Uterus (tissue), 4 donors: ENCODE measurements around the gene TACR2. TPM values are rescaled to one million over a fixed set of nuclear protein-coding genes. Genes with fewer than 3 reads are reported as not detected.

Source experiments
- DNase-seq, 2 donors: peaks; one replicate each; pipeline ENCODE4 v3.0.0-alpha.2; 2019 to 2020
- H3K27ac ChIP-seq, 2 donors: fragments of 200-600 bp; sonication (generic); 1 replicate in 1 of 2; 2 replicates in 1 of 2; pipeline ENCODE4 v1.5.1; 2016 to 2018
- H3K27me3 ChIP-seq, 2 donors: fragments of 200-600 bp; sonication (generic); one replicate each; pipeline ENCODE4 v1.5.1; 2018 to 2019; ENCODE audit warnings: control low read depth in 1 of 2
- H3K36me3 ChIP-seq, 2 donors: fragments of 200-600 bp; sonication (generic); one replicate each; pipeline ENCODE4 v1.5.1; 2019; ENCODE audit warnings: control low read depth in 1 of 2
- H3K4me1 ChIP-seq, 2 donors: fragments of 200-600 bp; sonication (generic); one replicate each; pipeline ENCODE4 v1.5.1; 2018 to 2019; ENCODE audit warnings: control low read depth in 1 of 2
- H3K4me3 ChIP-seq, 2 donors: fragments of 200-600 bp; sonication (generic); 1 replicate in 1 of 2; 2 replicates in 1 of 2; pipeline ENCODE4 v1.5.1; 2018 to 2019; ENCODE audit warnings: mild to moderate bottlenecking in 1 of 2
- H3K9me3 ChIP-seq, 2 donors: fragments of 200-600 bp; sonication (generic); one replicate each; pipeline ENCODE4 v1.5.1; 2019; ENCODE audit warnings: control low read depth in 1 of 2
- POLR2A ChIP-seq, 2 donors: fragments of 450-650 bp; IDR thresholded peaks; one replicate each; pipeline ENCODE4 v1.6.1; 2016; ENCODE audit warnings: antibody characterized with exemption in 2 of 2, mild to moderate bottlenecking in 1 of 2, moderate library complexity in 1 of 2
- intact Hi-C: fragments of 100-400 bp; cut with DNase I; formaldehyde crosslinking; loops from one replicate; pipeline ENCODE4 v1.15.1; 2023; ENCODE audit warnings: low total_unique reads
- total RNA-seq, 4 donors: library from RNA; depleted of rRNA in 3 of 4; stranded (reverse); fragments of >200 nt in 3 of 4; gene quantifications; one replicate each; pipeline versions ENCODE4 v1.1.0 to v1.2.4, GENCODE V29; 2014 to 2023
- TF ChIP-seq, protein P1 (sequence below), 4 experiments: fragments of 200-600 bp in 2 of 4; fragments of 450-650 bp in 2 of 4; sonication (generic) in 2 of 4; IDR thresholded peaks; one replicate each; pipeline ENCODE4 v1.5.1; 2016 to 2019; ENCODE audit warnings: antibody characterized with exemption in 4 of 4, mild to moderate bottlenecking in 2 of 4, moderate library complexity in 1 of 4
- donor health status: DM: yes; HTN: yes; CAD: no.

The TACR2 gene
- total RNA-seq, 4 donors from 2014 or later, result 0.28 to 35.0 (median 13.8) TPM

GRCh38 chr10:69360485-69361302 is 56.0 kb downstream of the TACR2 start:
- H3K4me3 ChIP-seq, result no peak overlapping the region
- no peaks in the 10 kb centered on the region for H3K36me3 ChIP-seq
- peaks cover 0 to 14% of the 10 kb centered on the region in 2 donors for H3K4me1 ChIP-seq
- TF ChIP-seq, protein P1, sequence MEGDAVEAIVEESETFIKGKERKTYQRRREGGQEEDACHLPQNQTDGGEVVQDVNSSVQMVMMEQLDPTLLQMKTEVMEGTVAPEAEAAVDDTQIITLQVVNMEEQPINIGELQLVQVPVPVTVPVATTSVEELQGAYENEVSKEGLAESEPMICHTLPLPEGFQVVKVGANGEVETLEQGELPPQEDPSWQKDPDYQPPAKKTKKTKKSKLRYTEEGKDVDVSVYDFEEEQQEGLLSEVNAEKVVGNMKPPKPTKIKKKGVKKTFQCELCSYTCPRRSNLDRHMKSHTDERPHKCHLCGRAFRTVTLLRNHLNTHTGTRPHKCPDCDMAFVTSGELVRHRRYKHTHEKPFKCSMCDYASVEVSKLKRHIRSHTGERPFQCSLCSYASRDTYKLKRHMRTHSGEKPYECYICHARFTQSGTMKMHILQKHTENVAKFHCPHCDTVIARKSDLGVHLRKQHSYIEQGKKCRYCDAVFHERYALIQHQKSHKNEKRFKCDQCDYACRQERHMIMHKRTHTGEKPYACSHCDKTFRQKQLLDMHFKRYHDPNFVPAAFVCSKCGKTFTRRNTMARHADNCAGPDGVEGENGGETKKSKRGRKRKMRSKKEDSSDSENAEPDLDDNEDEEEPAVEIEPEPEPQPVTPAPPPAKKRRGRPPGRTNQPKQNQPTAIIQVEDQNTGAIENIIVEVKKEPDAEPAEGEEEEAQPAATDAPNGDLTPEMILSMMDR (IDR thresholded peaks at IDR 0.05), result no peak
- TF ChIP-seq POLR2A (IDR thresholded peaks at IDR 0.05), result no peak
- intact Hi-C loops, result no loop called here
- peak overlapping the region; percentile 34 to 55 for H3K27ac ChIP-seq
- H3K9me3 ChIP-seq, result no peaks in the 10 kb centered on the region
- H3K27me3 ChIP-seq, result no peaks in the 10 kb centered on the region
- peak; percentile 81 to 83 for DNase-seq

DNA sequence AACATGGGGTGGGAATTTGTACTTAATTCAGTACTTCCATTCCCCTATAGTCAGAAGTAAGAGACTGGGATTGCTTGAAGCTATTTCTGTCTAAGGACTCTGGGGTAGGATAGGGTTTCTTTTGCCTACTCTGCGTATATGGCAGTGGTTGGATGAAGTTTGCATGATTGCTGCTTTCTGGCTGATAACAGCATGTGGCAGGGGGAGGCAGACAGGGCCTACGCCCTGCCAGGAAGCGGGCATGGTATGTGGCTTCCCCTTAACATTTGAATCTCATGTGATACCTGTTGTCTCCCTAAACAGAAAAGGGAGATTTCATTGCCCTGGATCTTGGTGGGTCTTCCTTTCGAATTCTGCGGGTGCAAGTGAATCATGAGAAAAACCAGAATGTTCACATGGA is 57.1 kb downstream of the TACR2 start:
- Histone ChIP-seq H3K4me3 (no peak overlapping the region), H3K36me3 (no peaks in the 10 kb centered on the region), H3K4me1 (peaks cover 0 to 14% of the 10 kb centered on the region in 2 donors), H3K27me3 (no peaks in the 10 kb centered on the region), H3K9me3 (no peaks in the 10 kb centered on the region), H3K27ac (no peak overlapping the region)
- intact Hi-C loops, result no loop called here
- no peak for DNase-seq
- TF ChIP-seq POLR2A (IDR thresholded peaks at IDR 0.05), result no peak
- TF ChIP-seq, protein P1 (IDR thresholded peaks at IDR 0.05), result no peak

- intact Hi-C loops, result no loop called here
These were observed 57.6 kb downstream of the TACR2 start for GRCh38 chr10:69359148-69359547.

GRCh38 chr10:69358148-69358795 is 58.4 kb downstream of the TACR2 start:
- H3K4me3 ChIP-seq, result no peak overlapping the region
- intact Hi-C loops, result no loop called here
- TF ChIP-seq POLR2A (IDR thresholded peaks at IDR 0.05), result no peak
- TF ChIP-seq, protein P1 (IDR thresholded peaks at IDR 0.05), result no peak
- H3K4me1 ChIP-seq, result peaks cover 0 to 14% of the 10 kb centered on the region in 2 donors
- DNase-seq, result no peak
- no peak overlapping the region for H3K27ac ChIP-seq
- H3K36me3 ChIP-seq, result no peaks in the 10 kb centered on the region
- no peaks in the 10 kb centered on the region for H3K9me3 ChIP-seq
- H3K27me3 ChIP-seq, result no peaks in the 10 kb centered on the region

More at GRCh38 chr10:69359148-69359547, 57.6 kb downstream of the TACR2 start:
- H3K4me3 ChIP-seq, result no peak overlapping the region
- H3K36me3 ChIP-seq, result no peaks in the 10 kb centered on the region
- H3K27me3 ChIP-seq, result no peaks in the 10 kb centered on the region
- no peak for DNase-seq
- TF ChIP-seq, protein P1 (IDR thresholded peaks at IDR 0.05), result no peak
- no peak for TF ChIP-seq POLR2A (IDR thresholded peaks at IDR 0.05)
- H3K4me1 ChIP-seq, result peaks cover 0 to 14% of the 10 kb centered on the region in 2 donors
- H3K27ac ChIP-seq, result no peak overlapping the region
- no peaks in the 10 kb centered on the region for H3K9me3 ChIP-seq

GRCh38 chr10:69356187-69356586 is 60.5 kb downstream of the TACR2 start:
- Histone ChIP-seq H3K4me3 (no peak overlapping the region), H3K27ac (no peak overlapping the region), H3K4me1 (peaks cover 0 to 11% of the 10 kb centered on the region in 2 donors), H3K9me3 (no peaks in the 10 kb centered on the region), H3K27me3 (no peaks in the 10 kb centered on the region), H3K36me3 (no peaks in the 10 kb centered on the region)
- no peak for TF ChIP-seq POLR2A (IDR thresholded peaks at IDR 0.05)
- TF ChIP-seq, protein P1 (IDR thresholded peaks at IDR 0.05), result no peak
- no peak for DNase-seq
- intact Hi-C loops, result no loop called here
